CD4-positive, alpha-beta T cell (primary cell): ENCODE data around the gene WNT2. TPM values are rescaled to one million over a fixed set of nuclear protein-coding genes. Genes with fewer than 3 reads are reported as not detected.

Experiments used
- ATAC-seq: fragments of 200-7000 bp; cut with Tn5 transposase; one replicate; pipeline ENCODE4 v1.10.0; 2022; ENCODE audit warnings: mild to moderate bottlenecking; ENCODE audit not compliant: poor library complexity
- CTCF ChIA-PET: fragments of 350-600 bp; sonication (Branson Sonifier 250); formaldehyde crosslinking; loops from one replicate; lab custom pipeline; 2021; ENCODE audit warnings: antibody characterized with exemption, inconsistent platforms; lab: Charles Lee
- POLR2A ChIA-PET: fragments of 350-600 bp; sonication (Branson Sonifier 250); formaldehyde crosslinking; loops from one replicate; lab custom pipeline; 2021; ENCODE audit warnings: antibody characterized with exemption, inconsistent platforms; lab: Charles Lee
- DNase-seq, 14 experiments: peaks; one replicate each; pipeline ENCODE4 v3.0.0-alpha.2; 2013 to 2020; ENCODE audit warnings: mixed read lengths in 2 of 14
- H3K27ac ChIP-seq, 2 donors: one replicate each; pipeline versions ENCODE4 v1.5.1 to v1.7.0; 2013; ENCODE audit warnings: low read length in 2 of 2, low read depth in 1 of 2, mild to moderate bottlenecking in 1 of 2
- H3K27me3 ChIP-seq, 2 experiments: 1 replicate in 1 of 2; 2 replicates in 1 of 2; pipeline versions ENCODE4 v1.6.1 to v1.7.0; 2013; ENCODE audit warnings: low read length in 2 of 2, control low read depth in 1 of 2, mild to moderate bottlenecking in 1 of 2, moderate library complexity in 1 of 2; ENCODE audit not compliant: insufficient read depth in 2 of 2, control insufficient read depth in 1 of 2
- H3K36me3 ChIP-seq: one replicate; pipeline ENCODE4 v1.6.1; 2013; ENCODE audit warnings: low read length, control low read depth; ENCODE audit not compliant: insufficient read depth
- H3K4me1 ChIP-seq: one replicate; pipeline ENCODE4 v1.6.1; 2013; ENCODE audit warnings: low read length, control low read depth; ENCODE audit not compliant: insufficient read depth
- H3K4me3 ChIP-seq: one replicate; pipeline ENCODE4 v1.5.1; 2013; ENCODE audit warnings: mild to moderate bottlenecking, low read length, moderate library complexity
- H3K9me3 ChIP-seq, 2 experiments: 1 replicate in 1 of 2; 2 replicates in 1 of 2; pipeline versions ENCODE4 v1.6.1 to v1.7.0; 2013; ENCODE audit warnings: low read length in 2 of 2, mild to moderate bottlenecking in 2 of 2, control low read depth in 1 of 2, moderate library complexity in 1 of 2; ENCODE audit not compliant: control insufficient read depth in 1 of 2, insufficient read depth in 1 of 2
- H3K27ac Mint-ChIP-seq: one replicate; pipeline ENCODE4 v1.8.0; 2020; ENCODE audit warnings: mixed read lengths
- H3K27me3 Mint-ChIP-seq: one replicate; pipeline ENCODE4 v1.8.0; 2021; ENCODE audit warnings: mixed read lengths
- H3K36me3 Mint-ChIP-seq: one replicate; pipeline ENCODE4 v1.8.0; 2021; ENCODE audit warnings: low read depth, mixed read lengths
- H3K4me1 Mint-ChIP-seq: one replicate; pipeline ENCODE4 v1.8.0; 2021; ENCODE audit warnings: low read depth, mixed read lengths
- H3K4me3 Mint-ChIP-seq: one replicate; pipeline ENCODE4 v1.8.0; 2020; ENCODE audit warnings: mild to moderate bottlenecking, mixed read lengths
- H3K9me3 Mint-ChIP-seq: one replicate; pipeline ENCODE4 v1.8.0; 2020; ENCODE audit warnings: mixed read lengths
- CTCF ChIP-seq: fragments of 200-600 bp; IDR thresholded peaks from one replicate; pipeline ENCODE4 v1.8.0; 2022; ENCODE audit warnings: antibody characterized with exemption, mild to moderate bottlenecking
- intact Hi-C, 2 experiments: fragments of 100-400 bp; cut with DNase I in 1 of 2; cut with micrococcal nuclease in 1 of 2; formaldehyde crosslinking; loops; one replicate each; pipeline versions ENCODE4 v1.15.1 to v1.9.0; 2023 to 2025; cut with DNase I, micrococcal nuclease
- total RNA-seq, 174 experiments: library from RNA in 2 of 174; stranded (reverse) in 2 of 174; gene quantifications; one replicate each; pipeline ENCODE4 v1.2.3 and lab custom pipeline; 2021 to 2026

Gene WNT2
- total RNA-seq, 2 experiments from 2014 or later, result not detected

- no peaks in the 10 kb centered on the region for H3K36me3 Mint-ChIP-seq
- peaks cover 4% of the 10 kb centered on the region for H3K9me3 Mint-ChIP-seq
- no peak overlapping the region for H3K27ac Mint-ChIP-seq
- Histone ChIP-seq H3K4me3 (no peak overlapping the region), H3K36me3 (no peaks in the 10 kb centered on the region), H3K9me3 (no peaks in the 10 kb centered on the region), H3K4me1 (no peaks in the 10 kb centered on the region), H3K27me3 (no peaks in the 10 kb centered on the region), H3K27ac (no peak overlapping the region)
- DNase-seq, result no peak
- ChIA-PET POLR2A (no interaction called here), CTCF (no interaction called here)
- H3K4me1 Mint-ChIP-seq, result no peaks in the 10 kb centered on the region
- ATAC-seq, result no peak
- intact Hi-C loops, result no loop called here
- no peaks in the 10 kb centered on the region for H3K27me3 Mint-ChIP-seq
- TF ChIP-seq CTCF, result no peak
- no peak overlapping the region for H3K4me3 Mint-ChIP-seq
These were observed 92.4 kb downstream of the WNT2 start for GRCh38 chr7:117230276-117231046.

DNA sequence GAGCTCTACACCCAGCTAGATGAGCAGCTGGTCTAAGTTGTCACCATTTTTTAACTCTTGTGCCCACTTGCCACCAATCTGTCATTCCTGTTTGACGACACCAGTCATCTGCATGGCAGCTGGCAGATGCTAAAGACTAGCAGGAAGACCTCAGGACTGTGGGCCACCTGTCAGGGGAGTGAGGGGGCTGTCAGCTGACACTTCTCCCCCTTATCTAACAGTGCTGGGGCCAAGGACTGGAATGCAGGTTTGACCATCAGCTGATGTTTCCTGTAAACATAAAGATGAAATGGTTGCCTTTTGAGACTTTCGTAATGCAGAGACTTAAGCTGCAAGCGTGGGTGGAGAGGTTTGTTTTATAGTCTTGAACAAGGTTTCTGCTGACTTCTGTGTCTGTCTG lies 93.5 kb downstream of the WNT2 start:
- Mint-ChIP-seq H3K4me1 (no peaks in the 10 kb centered on the region), H3K36me3 (no peaks in the 10 kb centered on the region), H3K27me3 (no peaks in the 10 kb centered on the region), H3K27ac (no peak overlapping the region), H3K4me3 (no peak overlapping the region), H3K9me3 (peaks cover 4% of the 10 kb centered on the region)
- no peaks in the 10 kb centered on the region for H3K4me1 ChIP-seq
- no peak for TF ChIP-seq CTCF
- ATAC-seq, result no peak
- no peak overlapping the region for H3K4me3 ChIP-seq
- ChIA-PET POLR2A (no interaction called here), CTCF (no interaction called here)
- intact Hi-C loops, result no loop called here
- no peaks in the 10 kb centered on the region for H3K27me3 ChIP-seq
- no peaks in the 10 kb centered on the region for H3K9me3 ChIP-seq
- H3K36me3 ChIP-seq, result no peaks in the 10 kb centered on the region
- DNase-seq, result no peak
- no peak overlapping the region for H3K27ac ChIP-seq

DNA sequence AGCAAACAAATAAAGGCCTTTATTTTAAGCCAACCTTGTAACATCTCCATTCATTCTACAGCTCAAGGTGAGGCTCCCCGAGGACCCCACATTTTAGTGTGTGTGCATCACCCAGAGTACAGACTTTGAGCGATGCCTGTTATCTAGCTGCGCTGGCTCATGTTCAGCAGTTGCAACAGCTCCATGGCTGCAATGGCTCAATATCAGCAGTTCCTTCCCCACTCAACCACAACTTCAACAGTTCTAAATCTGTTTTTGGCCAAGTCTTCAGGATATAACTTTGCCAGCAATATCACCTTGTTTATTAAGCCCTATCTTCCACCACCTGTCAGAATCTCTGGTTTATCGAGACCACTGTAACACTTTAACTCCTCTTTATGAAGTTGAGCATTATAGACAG lies 95.8 kb downstream of the WNT2 start:
- CTCF ChIA-PET, result no interaction called here
- no peak for ATAC-seq

More for the DNA sequence above, 95.8 kb downstream of the WNT2 start:
- no peaks in the 10 kb centered on the region for H3K4me1 Mint-ChIP-seq
- peaks cover 3% of the 10 kb centered on the region for H3K9me3 Mint-ChIP-seq
- no peak overlapping the region for H3K27ac Mint-ChIP-seq
- no peaks in the 10 kb centered on the region for H3K27me3 Mint-ChIP-seq
- no peak for TF ChIP-seq CTCF
- Histone ChIP-seq H3K36me3 (no peaks in the 10 kb centered on the region), H3K27ac (no peak overlapping the region), H3K4me3 (no peak overlapping the region), H3K27me3 (no peaks in the 10 kb centered on the region), H3K4me1 (no peaks in the 10 kb centered on the region), H3K9me3 (no peaks in the 10 kb centered on the region)
- DNase-seq, result no peak
- intact Hi-C loops, result no loop called here
- peaks cover 5% of the 10 kb centered on the region for H3K36me3 Mint-ChIP-seq
- POLR2A ChIA-PET, result no interaction called here
- no peak overlapping the region for H3K4me3 Mint-ChIP-seq
